NT2/D1 (cell line): Measurements from ENCODE around the gene DYNLT5.
"Not testable (repeated sequence)": the region's sequence is repeated elsewhere in the genome, so short reads cannot be mapped to it uniquely, and the experiment has no call there.

Experiments
- DNase-seq: peaks from one replicate; pipeline ENCODE4 v3.0.0-alpha.2; 2011; ENCODE audit warnings: low read depth, low spot score
- H3K27me3 ChIP-seq: 2 replicates; pipeline ENCODE4 v1.6.0; 2011; ENCODE audit warnings: mild to moderate bottlenecking; ENCODE audit not compliant: insufficient read length, insufficient read depth
- H3K36me3 ChIP-seq: 2 replicates; pipeline ENCODE4 v1.6.1; 2011; ENCODE audit warnings: mild to moderate bottlenecking, low read length, mixed read lengths; ENCODE audit not compliant: insufficient read depth, insufficient read length
- H3K4me1 ChIP-seq: 2 replicates; pipeline ENCODE4 v1.5.1; 2011; ENCODE audit not compliant: insufficient read depth, insufficient read length
- H3K4me3 ChIP-seq: 2 replicates; pipeline ENCODE4 v1.5.1; 2011; ENCODE audit warnings: low read depth; ENCODE audit not compliant: insufficient read length
- H3K9ac ChIP-seq: 2 replicates; pipeline ENCODE4 v1.6.0; 2011; ENCODE audit warnings: low read depth; ENCODE audit not compliant: insufficient read length
- H3K9me3 ChIP-seq: 2 replicates; pipeline ENCODE4 v1.5.1; 2011; ENCODE audit warnings: mild to moderate bottlenecking, low read length; ENCODE audit not compliant: insufficient read depth
- SUZ12 ChIP-seq: IDR thresholded peaks from 2 replicates; pipeline ENCODE4 v1.6.1; 2011; ENCODE audit not compliant: insufficient read length, insufficient read depth; ENCODE audit errors: extremely low read depth
- YY1 ChIP-seq: IDR thresholded peaks from 2 replicates; pipeline ENCODE4 v1.6.1; 2011; ENCODE audit not compliant: insufficient read length, insufficient read depth
- ZNF274 ChIP-seq: IDR thresholded peaks from 2 replicates; pipeline ENCODE4 v1.6.1; 2011; ENCODE audit warnings: mild to moderate bottlenecking, low read depth, low read length

DYNLT5 gene

GRCh38 chr1:66791621-66792610 is 39.7 kb downstream of the DYNLT5 start:
- no peak overlapping the region for H3K9ac ChIP-seq
- no peak overlapping the region for H3K4me3 ChIP-seq
- H3K27me3 ChIP-seq, result no peaks in the 10 kb centered on the region
- no peaks in the 10 kb centered on the region for H3K36me3 ChIP-seq
- H3K9me3 ChIP-seq, result no peaks in the 10 kb centered on the region
- H3K4me1 ChIP-seq, result no peaks in the 10 kb centered on the region
- TF ChIP-seq SUZ12 (no peak), ZNF274 (no peak), YY1 (no peak)
- no peak for DNase-seq

- H3K9ac ChIP-seq, H3K9me3 ChIP-seq, H3K4me1 ChIP-seq, H3K36me3 ChIP-seq, DNase-seq, H3K27me3 ChIP-seq, H3K4me3 ChIP-seq: not testable (repeated sequence)
Observed at GRCh38 chr1:66795839-66796238, 43.6 kb downstream of the DYNLT5 start.

GRCh38 chr1:66809245-66809644 is 57.0 kb downstream of the DYNLT5 start:
- TF ChIP-seq YY1 (no peak), ZNF274 (no peak), SUZ12 (no peak)

DNA sequence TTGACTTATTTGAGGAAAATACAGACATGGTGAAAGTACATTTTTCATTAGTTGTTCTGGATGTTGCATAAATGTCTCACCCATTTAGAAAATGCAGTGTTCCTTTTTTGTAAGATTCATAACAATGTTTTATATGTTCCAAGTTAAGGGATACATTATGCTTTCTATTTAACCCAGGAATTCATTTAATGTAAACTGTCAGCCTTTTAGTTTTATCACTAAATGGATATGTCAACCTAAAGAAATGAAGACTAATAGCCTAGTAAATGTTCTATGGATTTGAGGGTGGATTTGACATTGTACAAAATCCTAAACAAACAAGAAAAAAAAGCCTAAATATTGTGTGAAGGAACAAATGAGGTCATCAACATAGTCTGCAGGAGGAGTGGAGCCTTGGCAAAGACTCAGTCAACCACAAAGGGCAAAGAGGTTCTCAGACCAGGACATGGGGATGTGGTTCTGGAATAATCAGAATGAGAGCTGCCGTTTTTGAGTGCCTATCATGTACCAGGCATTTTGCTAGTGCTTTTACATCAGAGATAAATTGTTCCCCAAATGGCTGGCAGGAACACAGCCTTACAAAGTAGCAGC is 57.6 kb downstream of the DYNLT5 start:
- Histone ChIP-seq H3K4me1 (no peaks in the 10 kb centered on the region), H3K36me3 (no peaks in the 10 kb centered on the region), H3K27me3 (no peaks in the 10 kb centered on the region), H3K9me3 (no peaks in the 10 kb centered on the region), H3K4me3 (no peak overlapping the region), H3K9ac (no peak overlapping the region)
- DNase-seq, result no peak
- TF ChIP-seq ZNF274, result no peak
- TF ChIP-seq SUZ12, result no peak
- TF ChIP-seq YY1, result no peak

More at GRCh38 chr1:66809245-66809644, 57.0 kb downstream of the DYNLT5 start:
- H3K9me3 ChIP-seq, result no peaks in the 10 kb centered on the region
- DNase-seq, result no peak
- no peaks in the 10 kb centered on the region for H3K36me3 ChIP-seq
- H3K4me1 ChIP-seq, result no peaks in the 10 kb centered on the region
- H3K4me3 ChIP-seq, result no peak overlapping the region
- no peak overlapping the region for H3K9ac ChIP-seq
- H3K27me3 ChIP-seq, result no peaks in the 10 kb centered on the region

DNA sequence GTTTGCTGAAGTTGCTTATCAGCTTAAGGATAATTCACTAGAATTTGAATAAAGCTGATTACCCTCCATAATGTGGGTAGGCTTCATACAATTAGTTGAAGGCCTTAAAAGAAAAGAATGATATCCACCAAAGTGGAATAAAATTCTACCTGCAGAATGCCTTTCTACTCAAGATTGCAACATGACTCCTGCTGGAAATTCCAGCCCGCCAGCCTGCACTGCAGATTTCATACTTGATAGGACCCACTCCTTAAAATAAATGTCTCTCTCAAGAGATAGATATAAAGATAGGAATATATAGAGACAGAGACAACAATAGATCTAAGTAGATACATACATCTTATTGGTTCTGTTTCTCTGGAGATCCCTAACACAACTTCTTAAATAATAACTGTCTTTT is 72.5 kb downstream of the DYNLT5 start:
- Histone ChIP-seq H3K9me3 (no peaks in the 10 kb centered on the region), H3K27me3 (no peaks in the 10 kb centered on the region), H3K4me1 (no peaks in the 10 kb centered on the region), H3K9ac (no peak overlapping the region), H3K4me3 (no peak overlapping the region), H3K36me3 (no peaks in the 10 kb centered on the region)
- no peak for DNase-seq
- TF ChIP-seq YY1, result no peak
- TF ChIP-seq SUZ12, result no peak
- no peak for TF ChIP-seq ZNF274
